GM12891 (cell line): ENCODE data around the gene EIF1AD.

ENCODE experiments used
- DNase-seq: peaks from one replicate; pipeline ENCODE4 v3.0.0; 2011; ENCODE audit warnings: low spot score; ENCODE audit not compliant: insufficient read length
- FAIRE-seq: peaks from 2 replicates; lab custom pipeline; 2011; peaks lifted over from hg19 to GRCh38; lab: Jason Lieb, UNC
- PAX5 ChIP-seq: IDR thresholded peaks from 2 replicates; pipeline ENCODE4 v1.6.1; 2011; ENCODE audit warnings: low read length, moderate library complexity, mild to moderate bottlenecking; ENCODE audit not compliant: insufficient read depth, severe bottlenecking
- POLR2A ChIP-seq: IDR thresholded peaks from 2 replicates; pipeline ENCODE4 v1.6.1; 2011; ENCODE audit warnings: low read depth, low read length, control low read depth
- POLR2AphosphoS5 ChIP-seq: IDR thresholded peaks from 2 replicates; pipeline ENCODE4 v1.6.1; 2011; ENCODE audit warnings: low read depth, low read length, control low read depth
- POU2F2 ChIP-seq: IDR thresholded peaks from 2 replicates; pipeline ENCODE4 v1.6.1; 2011; ENCODE audit warnings: low read depth, mild to moderate bottlenecking, control low read depth, low read length, moderate library complexity
- SPI1 ChIP-seq: IDR thresholded peaks from 2 replicates; pipeline ENCODE4 v1.6.1; 2011; ENCODE audit warnings: low read depth, low read length, control low read depth
- TAF1 ChIP-seq: IDR thresholded peaks from 2 replicates; pipeline ENCODE4 v1.6.1; 2011; ENCODE audit warnings: low read depth, low read length, control low read depth

Gene EIF1AD

GRCh38 chr11:65947133-65947532 is 54.8 kb downstream of the EIF1AD start:
- DNase-seq (no peak), FAIRE-seq (no peak)
- TF ChIP-seq TAF1 (no peak), POLR2AphosphoS5 (no peak), POLR2A (no peak), SPI1 (no peak), PAX5 (no peak), POU2F2 (no peak)

- FAIRE-seq (no peak), DNase-seq (no peak)
These were observed 55.3 kb downstream of the EIF1AD start for GRCh38 chr11:65946655-65947054.

More at GRCh38 chr11:65946655-65947054, 55.3 kb downstream of the EIF1AD start:
- no peak for TF ChIP-seq TAF1
- TF ChIP-seq POU2F2: no peak
- no peak for TF ChIP-seq SPI1
- TF ChIP-seq PAX5: no peak
- TF ChIP-seq POLR2A: no peak
- no peak for TF ChIP-seq POLR2AphosphoS5
